ENCODE measurements around the gene SMURF1.

The SMURF1 gene

DNA sequence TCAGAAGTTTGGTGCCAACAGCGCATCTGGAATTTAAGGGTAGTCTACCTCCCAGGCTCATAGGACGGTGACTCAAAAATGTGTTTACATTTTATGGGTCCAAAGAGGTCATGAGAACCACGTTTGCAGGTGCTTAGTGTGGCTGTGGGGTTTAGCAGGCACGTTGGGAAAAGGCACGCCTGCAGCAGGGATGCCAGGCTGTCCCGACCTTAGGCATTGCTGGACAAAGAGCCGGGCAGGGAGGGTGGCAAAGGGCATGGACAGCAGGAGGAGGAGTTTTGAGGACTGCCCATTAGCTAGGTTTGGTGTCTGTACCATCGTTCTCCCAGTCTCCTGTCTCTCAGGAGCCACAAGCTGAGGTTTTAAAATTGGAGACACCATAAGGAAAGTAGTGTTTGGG, 161.2 kb downstream of the SMURF1 start:
- TF ChIP-seq ZFX (IDR thresholded peaks at IDR 0.05; ENCODE audit: borderline replicate concordance), result no peak
- TF ChIP-seq, protein P1, sequence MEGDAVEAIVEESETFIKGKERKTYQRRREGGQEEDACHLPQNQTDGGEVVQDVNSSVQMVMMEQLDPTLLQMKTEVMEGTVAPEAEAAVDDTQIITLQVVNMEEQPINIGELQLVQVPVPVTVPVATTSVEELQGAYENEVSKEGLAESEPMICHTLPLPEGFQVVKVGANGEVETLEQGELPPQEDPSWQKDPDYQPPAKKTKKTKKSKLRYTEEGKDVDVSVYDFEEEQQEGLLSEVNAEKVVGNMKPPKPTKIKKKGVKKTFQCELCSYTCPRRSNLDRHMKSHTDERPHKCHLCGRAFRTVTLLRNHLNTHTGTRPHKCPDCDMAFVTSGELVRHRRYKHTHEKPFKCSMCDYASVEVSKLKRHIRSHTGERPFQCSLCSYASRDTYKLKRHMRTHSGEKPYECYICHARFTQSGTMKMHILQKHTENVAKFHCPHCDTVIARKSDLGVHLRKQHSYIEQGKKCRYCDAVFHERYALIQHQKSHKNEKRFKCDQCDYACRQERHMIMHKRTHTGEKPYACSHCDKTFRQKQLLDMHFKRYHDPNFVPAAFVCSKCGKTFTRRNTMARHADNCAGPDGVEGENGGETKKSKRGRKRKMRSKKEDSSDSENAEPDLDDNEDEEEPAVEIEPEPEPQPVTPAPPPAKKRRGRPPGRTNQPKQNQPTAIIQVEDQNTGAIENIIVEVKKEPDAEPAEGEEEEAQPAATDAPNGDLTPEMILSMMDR (IDR thresholded peaks at IDR 0.05), result no peak
- no peak overlapping the region for H3K27ac ChIP-seq

GRCh38 chr7:98981701-98982100, 162.2 kb downstream of the SMURF1 start:
- H3K27ac ChIP-seq, result no peak overlapping the region
- TF ChIP-seq ZFX (IDR thresholded peaks at IDR 0.05; ENCODE audit: borderline replicate concordance), result no peak
- TF ChIP-seq, protein P1 (IDR thresholded peaks at IDR 0.05), result no peak

DNA sequence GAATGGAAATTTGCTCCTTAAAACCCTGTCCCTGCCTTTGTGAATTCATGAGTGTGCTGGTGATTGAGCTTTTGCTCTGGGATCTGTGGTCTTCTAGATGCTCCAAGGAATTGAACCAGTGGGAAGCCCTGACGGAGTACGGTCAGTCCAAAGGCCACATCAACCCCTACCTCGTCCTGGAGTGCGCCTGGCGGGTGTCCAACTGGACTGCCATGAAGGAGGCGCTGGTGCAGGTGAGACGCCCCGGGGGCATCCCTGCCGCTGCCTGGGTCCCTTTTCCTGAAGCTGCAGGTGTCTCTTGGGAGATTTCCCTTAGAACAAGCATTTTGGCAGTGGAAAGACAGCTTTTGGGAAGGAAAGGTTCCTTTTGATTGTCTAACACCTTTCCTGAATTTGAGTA, 165.2 kb downstream of the SMURF1 start:
- TF ChIP-seq ZFX (IDR thresholded peaks at IDR 0.05; ENCODE audit: borderline replicate concordance), result no peak
- TF ChIP-seq, protein P1 (IDR thresholded peaks at IDR 0.05), result no peak
- no peak overlapping the region for H3K27ac ChIP-seq
